Suprapubic skin (tissue), 4 donors: ENCODE results near the gene METTL13. TPM values are rescaled to one million over a fixed set of nuclear protein-coding genes. Genes with fewer than 3 reads are reported as not detected.
"Not testable (repeated sequence)": the region's sequence is repeated elsewhere in the genome, so short reads cannot be mapped to it uniquely, and the experiment has no call there.

Experiments used
- DNase-seq, 2 donors: peaks; one replicate each; pipeline ENCODE4 v3.0.0-alpha.2; 2019; ENCODE audit warnings: low spot score in 2 of 2
- H3K27ac ChIP-seq: fragments of 200-600 bp; sonication (generic); one replicate; pipeline ENCODE4 v1.5.1; 2019
- H3K27me3 ChIP-seq: fragments of 200-600 bp; sonication (generic); one replicate; pipeline ENCODE4 v1.5.1; 2019
- H3K36me3 ChIP-seq: fragments of 200-600 bp; sonication (generic); one replicate; pipeline ENCODE4 v1.5.1; 2019
- H3K4me1 ChIP-seq: fragments of 200-600 bp; sonication (generic); one replicate; pipeline ENCODE4 v1.5.1; 2019
- H3K4me3 ChIP-seq: fragments of 200-600 bp; sonication (generic); one replicate; pipeline ENCODE4 v1.5.1; 2019; ENCODE audit warnings: mild to moderate bottlenecking
- H3K9me3 ChIP-seq: fragments of 200-600 bp; sonication (generic); one replicate; pipeline ENCODE4 v1.5.1; 2019
- EP300 ChIP-seq: sonication (generic); formaldehyde crosslinking; IDR thresholded peaks from one replicate; pipeline ENCODE4 v1.6.1; 2017; ENCODE audit warnings: antibody characterized with exemption
- POLR2A ChIP-seq, 2 donors: fragments of 450-650 bp; IDR thresholded peaks; one replicate each; pipeline ENCODE4 v1.6.1; 2017; ENCODE audit warnings: antibody characterized with exemption in 2 of 2, mild to moderate bottlenecking in 2 of 2, moderate library complexity in 2 of 2
- POLR2AphosphoS5 ChIP-seq, 3 donors: sonication (generic); formaldehyde crosslinking; IDR thresholded peaks; one replicate each; pipeline ENCODE4 v1.6.1; 2017; ENCODE audit warnings: antibody characterized with exemption in 3 of 3
- WGBS: methylation state at CpG from one replicate; pipeline ENCODE4 v1.1.5; 2018; 5-methylcytosine and 5-hydroxymethylcytosine counted together
- total RNA-seq, 4 donors: library from RNA; depleted of rRNA; stranded (reverse); fragments of >200 nt; gene quantifications; one replicate each; pipeline ENCODE4 v1.1.0, GENCODE V29; 2016
- TF ChIP-seq, protein P1 (sequence below), 2 donors: fragments of 200-600 bp in 1 of 2; fragments of 450-650 bp in 1 of 2; sonication (generic) in 1 of 2; IDR thresholded peaks; one replicate each; pipeline ENCODE4 v1.5.1; 2016 to 2019; ENCODE audit warnings: antibody characterized with exemption in 2 of 2, mild to moderate bottlenecking in 1 of 2, moderate library complexity in 1 of 2

METTL13 gene
- total RNA-seq, 4 donors from 2014 or later, result 20.2 to 29.4 (median 23.4) TPM

GRCh38 chr1:171798765-171799164 lies 17.3 kb downstream of the METTL13 start:
- no peak overlapping the region for H3K27ac ChIP-seq
- no peaks in the 10 kb centered on the region for H3K27me3 ChIP-seq
- no peaks in the 10 kb centered on the region for H3K9me3 ChIP-seq
- DNase-seq, result no peak
- H3K4me1 ChIP-seq, result no peaks in the 10 kb centered on the region
- H3K4me3 ChIP-seq, result no peak overlapping the region
- TF ChIP-seq, protein P1, sequence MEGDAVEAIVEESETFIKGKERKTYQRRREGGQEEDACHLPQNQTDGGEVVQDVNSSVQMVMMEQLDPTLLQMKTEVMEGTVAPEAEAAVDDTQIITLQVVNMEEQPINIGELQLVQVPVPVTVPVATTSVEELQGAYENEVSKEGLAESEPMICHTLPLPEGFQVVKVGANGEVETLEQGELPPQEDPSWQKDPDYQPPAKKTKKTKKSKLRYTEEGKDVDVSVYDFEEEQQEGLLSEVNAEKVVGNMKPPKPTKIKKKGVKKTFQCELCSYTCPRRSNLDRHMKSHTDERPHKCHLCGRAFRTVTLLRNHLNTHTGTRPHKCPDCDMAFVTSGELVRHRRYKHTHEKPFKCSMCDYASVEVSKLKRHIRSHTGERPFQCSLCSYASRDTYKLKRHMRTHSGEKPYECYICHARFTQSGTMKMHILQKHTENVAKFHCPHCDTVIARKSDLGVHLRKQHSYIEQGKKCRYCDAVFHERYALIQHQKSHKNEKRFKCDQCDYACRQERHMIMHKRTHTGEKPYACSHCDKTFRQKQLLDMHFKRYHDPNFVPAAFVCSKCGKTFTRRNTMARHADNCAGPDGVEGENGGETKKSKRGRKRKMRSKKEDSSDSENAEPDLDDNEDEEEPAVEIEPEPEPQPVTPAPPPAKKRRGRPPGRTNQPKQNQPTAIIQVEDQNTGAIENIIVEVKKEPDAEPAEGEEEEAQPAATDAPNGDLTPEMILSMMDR (IDR thresholded peaks at IDR 0.05), result no peak
- no peak for TF ChIP-seq POLR2AphosphoS5 (IDR thresholded peaks at IDR 0.05)
- TF ChIP-seq POLR2A (IDR thresholded peaks at IDR 0.05), result no peak
- TF ChIP-seq EP300, result no peak
- WGBS, result 88% methylated on average over 3 of the region's 3 CpGs
- H3K36me3 ChIP-seq, result peaks cover 44% of the 10 kb centered on the region

- Histone ChIP-seq H3K27me3 (no peaks in the 10 kb centered on the region), H3K27ac (no peak overlapping the region), H3K4me3 (no peak overlapping the region), H3K9me3 (no peaks in the 10 kb centered on the region), H3K4me1 (no peaks in the 10 kb centered on the region), H3K36me3 (peaks cover 40% of the 10 kb centered on the region)
- 24% methylated on average over 4 of the region's 4 CpGs for WGBS
- no peak for DNase-seq
- TF ChIP-seq POLR2A (IDR thresholded peaks at IDR 0.05), result no peak
- TF ChIP-seq, protein P1 (IDR thresholded peaks at IDR 0.05), result no peak
- no peak for TF ChIP-seq EP300
- no peak for TF ChIP-seq POLR2AphosphoS5 (IDR thresholded peaks at IDR 0.05)
Measured at GRCh38 chr1:171799166-171799565, 17.7 kb downstream of the METTL13 start.

DNA sequence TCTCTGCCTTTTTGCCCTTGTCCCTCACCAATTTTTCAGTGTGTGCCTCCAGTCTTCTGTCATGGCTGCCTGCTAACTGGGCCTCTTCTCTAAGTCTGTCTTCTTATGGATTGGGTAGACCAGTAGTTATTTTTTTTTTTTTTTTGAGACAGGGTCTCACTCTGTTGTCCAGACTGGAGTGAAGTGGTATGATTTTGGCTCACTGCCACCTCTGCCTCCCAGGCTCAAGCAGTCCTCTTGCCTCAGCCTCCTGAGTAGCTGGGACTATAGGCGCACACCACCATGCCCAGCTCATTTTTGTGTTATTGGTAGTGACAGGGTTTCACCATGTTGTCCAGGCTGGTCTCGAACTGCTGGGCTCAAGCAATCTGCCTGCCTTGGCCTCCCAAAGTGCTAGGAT lies 18.2 kb downstream of the METTL13 start:
- not testable (repeated sequence) for H3K27ac ChIP-seq, H3K27me3 ChIP-seq, H3K4me3 ChIP-seq, DNase-seq, H3K9me3 ChIP-seq, H3K4me1 ChIP-seq
- WGBS, result 95% methylated on average over 2 of the region's 2 CpGs
- peaks cover 34% of the 10 kb centered on the region for H3K36me3 ChIP-seq

DNA sequence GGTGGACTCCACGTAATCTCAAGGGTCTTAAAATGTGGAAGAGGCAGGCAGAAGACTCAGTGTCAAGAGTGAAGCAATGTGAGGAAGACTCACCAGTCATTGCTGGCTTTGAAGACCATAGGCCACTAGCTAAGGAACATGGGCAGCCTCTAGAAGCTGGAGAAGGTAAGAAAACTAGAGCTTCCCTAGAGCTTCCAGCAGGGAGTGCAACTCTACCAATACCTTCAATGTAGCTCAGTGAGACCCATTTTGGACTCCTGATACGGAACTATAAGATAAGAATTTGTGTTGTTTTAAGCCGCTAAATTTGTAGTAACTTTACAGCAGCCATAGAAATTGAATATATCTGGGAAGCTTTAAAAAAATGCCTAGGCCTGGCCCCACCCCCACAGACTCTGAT lies 18.9 kb downstream of the METTL13 start:
- H3K36me3 ChIP-seq, result peaks cover 28% of the 10 kb centered on the region
- 90% methylated on average over 3 of the region's 3 CpGs for WGBS
- H3K4me3 ChIP-seq, result no peak overlapping the region
- H3K9me3 ChIP-seq, result no peaks in the 10 kb centered on the region
- no peaks in the 10 kb centered on the region for H3K4me1 ChIP-seq
- no peaks in the 10 kb centered on the region for H3K27me3 ChIP-seq
- TF ChIP-seq, protein P1 (IDR thresholded peaks at IDR 0.05), result no peak
- TF ChIP-seq POLR2AphosphoS5 (IDR thresholded peaks at IDR 0.05) (no peak), EP300 (no peak), POLR2A (IDR thresholded peaks at IDR 0.05) (no peak)
- no peak for DNase-seq
- no peak overlapping the region for H3K27ac ChIP-seq

- no peaks in the 10 kb centered on the region for H3K4me1 ChIP-seq
Measured at GRCh38 chr1:171800851-171801250, 19.4 kb downstream of the METTL13 start.

More at GRCh38 chr1:171800851-171801250, 19.4 kb downstream of the METTL13 start:
- no peak overlapping the region for H3K4me3 ChIP-seq
- no peaks in the 10 kb centered on the region for H3K27me3 ChIP-seq
- TF ChIP-seq, protein P1 (IDR thresholded peaks at IDR 0.05), result no peak
- TF ChIP-seq EP300 (no peak), POLR2A (IDR thresholded peaks at IDR 0.05) (no peak), POLR2AphosphoS5 (IDR thresholded peaks at IDR 0.05) (no peak)
- no peaks in the 10 kb centered on the region for H3K9me3 ChIP-seq
- H3K27ac ChIP-seq, result no peak overlapping the region
- DNase-seq, result no peak
- WGBS, result 76% methylated on average over 3 of the region's 3 CpGs
- H3K36me3 ChIP-seq, result peaks cover 23% of the 10 kb centered on the region
